Hematopoietic multipotent progenitor cell treated with erythropoietin and hydrocortisone succinate and interleukin-3 and kit ligand, for 17 days (in vitro differentiated cells): ENCODE measurements around the gene TTC9B.
A peak's percentile ranks its signal among the peaks of the same experiment; 100 is the strongest.
"Not testable (repeated sequence)": the region's sequence is repeated elsewhere in the genome, so short reads cannot be mapped to it uniquely, and the experiment has no call there.

Source experiments
- DNase-seq: peaks from one replicate; pipeline ENCODE4 v3.0.0-alpha.2; 2015; ENCODE audit warnings: low spot score

Gene TTC9B

GRCh38 chr19:40232949-40233810 is 15.0 kb upstream of the TTC9B start:
- DNase-seq: no peak

DNA sequence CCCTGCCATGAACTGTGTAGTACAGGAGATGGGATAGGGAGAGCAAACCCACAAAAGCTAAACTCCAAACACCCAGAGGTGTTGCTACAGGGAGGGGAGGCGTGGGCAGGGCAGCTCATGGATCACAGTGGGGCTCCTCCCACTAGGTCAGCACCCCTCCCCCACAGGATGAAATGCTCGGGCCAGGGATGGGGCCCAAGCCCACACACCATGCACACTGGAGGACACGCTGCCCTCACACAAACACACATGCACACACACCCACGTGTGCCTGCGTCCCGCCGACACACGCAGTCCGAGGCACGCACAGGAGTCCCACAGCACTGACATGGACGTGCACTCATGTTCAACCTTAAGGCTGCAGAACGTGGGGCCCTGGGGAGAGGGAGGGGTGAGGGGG is 14.3 kb upstream of the TTC9B start:
- DNase-seq: no peak

GRCh38 chr19:40231544-40232424 is 13.6 kb upstream of the TTC9B start:
- DNase-seq: no peak

- DNase-seq: no peak
Measured at GRCh38 chr19:40231057-40231456, 12.9 kb upstream of the TTC9B start.

GRCh38 chr19:40229926-40230417 is 11.8 kb upstream of the TTC9B start:
- DNase-seq: no peak

- no peak for DNase-seq
Measured at GRCh38 chr19:40229484-40229883, 11.3 kb upstream of the TTC9B start.

GRCh38 chr19:40228863-40229262 is 10.7 kb upstream of the TTC9B start:
- DNase-seq: no peak

DNA sequence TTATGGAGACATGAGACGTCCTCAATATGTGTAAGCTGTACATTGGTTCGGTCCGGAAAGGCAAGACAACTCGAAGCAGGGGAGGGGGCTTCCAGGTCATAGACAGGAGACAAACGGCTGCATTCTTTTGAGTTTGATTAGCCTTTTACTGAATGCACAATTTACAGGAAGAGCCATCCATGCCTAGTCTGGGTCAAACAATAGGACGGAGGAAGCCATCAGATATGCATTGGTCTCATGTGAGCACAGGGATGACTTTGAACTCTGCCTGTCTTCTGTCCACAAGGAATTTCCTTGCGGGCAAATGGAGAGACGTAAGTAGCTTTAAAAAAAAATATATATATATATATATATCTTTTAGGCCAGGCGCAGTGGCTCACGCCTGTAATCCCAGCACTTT is 10.2 kb upstream of the TTC9B start:
- no peak for DNase-seq

GRCh38 chr19:40225440-40226305 is 7.5 kb upstream of the TTC9B start:
- no peak for DNase-seq

DNA sequence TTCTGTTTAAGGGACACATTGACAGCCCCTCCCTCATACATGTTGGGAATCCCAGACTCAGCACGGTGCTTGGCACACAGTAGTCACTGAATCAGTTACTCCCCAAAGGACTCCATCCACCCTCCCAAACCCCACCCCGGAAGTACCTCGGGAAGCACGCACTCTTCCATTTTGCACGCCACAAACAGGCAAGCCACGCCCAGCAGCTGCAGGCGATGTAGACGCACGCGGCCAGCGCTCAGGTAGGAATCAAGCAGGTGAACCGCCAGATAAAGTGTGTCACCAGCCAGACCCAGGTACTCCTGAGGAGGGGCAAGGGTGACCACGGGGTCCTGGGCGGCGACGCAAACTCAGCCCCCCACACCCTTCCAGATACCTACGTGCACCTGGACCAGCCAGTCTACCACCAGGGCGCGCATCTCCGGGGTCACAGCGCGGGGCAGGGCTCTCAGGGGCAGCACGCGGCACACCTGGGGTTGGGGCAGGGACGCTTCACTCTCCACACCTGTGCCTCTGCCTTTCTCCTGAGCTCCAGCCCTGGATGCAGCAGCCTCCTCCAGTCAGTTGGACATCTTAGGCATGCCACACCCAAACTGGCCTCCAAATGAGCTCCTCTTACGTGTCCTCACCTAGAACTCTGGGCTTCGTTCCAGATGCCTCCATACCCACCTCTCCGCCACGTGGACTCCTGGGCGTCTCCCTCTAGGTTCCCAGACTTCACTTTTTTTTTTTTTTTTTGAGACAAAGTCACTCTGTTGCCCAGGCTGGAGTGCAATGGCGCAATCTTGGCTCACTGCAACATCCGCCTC is 6.4 kb upstream of the TTC9B start:
- no peak for DNase-seq

GRCh38 chr19:40223135-40223822 is 5.1 kb upstream of the TTC9B start:
- no peak for DNase-seq

DNA sequence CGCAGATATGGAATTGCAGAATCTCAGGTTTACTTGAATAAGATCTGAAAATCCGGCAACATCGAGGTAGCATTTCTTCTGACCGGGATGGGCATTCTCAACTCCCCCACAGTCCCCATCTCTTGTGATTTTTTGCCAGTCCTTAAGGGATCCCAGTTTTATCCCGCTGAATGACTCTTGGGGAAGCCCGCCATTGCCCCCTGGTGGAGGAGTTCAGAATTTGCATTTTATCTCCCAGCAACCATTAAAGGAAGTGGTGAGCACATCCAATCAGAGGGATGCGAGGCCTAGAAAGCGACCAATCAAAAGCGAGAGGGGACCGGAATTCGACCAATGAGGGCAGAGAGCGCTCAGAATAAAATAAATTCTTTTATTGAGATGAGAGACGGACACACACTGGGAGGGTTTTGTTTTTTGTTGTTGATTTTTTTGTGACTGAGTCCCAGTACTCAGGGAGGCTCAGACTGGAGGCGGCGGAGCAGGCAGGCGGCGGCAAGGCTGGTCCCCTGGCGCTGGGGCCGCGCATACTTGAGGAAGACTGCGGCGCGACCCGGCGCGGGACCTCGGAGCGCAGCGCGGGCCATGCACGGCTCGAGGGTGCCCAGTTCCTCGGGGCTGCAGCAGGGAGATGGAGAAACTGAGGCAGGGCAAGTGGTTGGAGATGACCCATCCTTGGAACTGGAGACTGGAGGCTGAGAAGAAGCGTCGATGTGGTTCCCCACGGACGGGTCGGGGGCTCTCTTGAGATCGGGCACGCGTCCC is 3.9 kb upstream of the TTC9B start:
- peak; percentile 85 for DNase-seq

DNA sequence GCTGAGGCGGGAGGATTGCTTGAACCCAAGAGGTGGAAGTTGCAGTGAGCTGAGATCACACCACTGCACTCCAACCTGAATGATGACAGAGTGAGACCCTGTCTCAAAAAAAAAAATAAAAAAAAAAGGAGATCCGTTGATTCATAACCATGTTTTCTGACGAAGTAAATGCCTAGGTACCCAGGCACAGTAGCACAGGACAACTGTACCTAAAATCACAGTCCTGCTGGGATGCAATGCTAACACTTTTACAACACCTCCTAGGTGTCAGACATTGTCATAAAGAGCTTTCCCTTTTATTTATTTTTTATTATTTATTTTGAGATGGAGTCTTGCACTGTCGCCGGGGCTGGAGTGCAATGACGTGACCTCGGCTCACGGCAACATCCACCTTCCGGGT is 2.5 kb upstream of the TTC9B start:
- no peak for DNase-seq

DNA sequence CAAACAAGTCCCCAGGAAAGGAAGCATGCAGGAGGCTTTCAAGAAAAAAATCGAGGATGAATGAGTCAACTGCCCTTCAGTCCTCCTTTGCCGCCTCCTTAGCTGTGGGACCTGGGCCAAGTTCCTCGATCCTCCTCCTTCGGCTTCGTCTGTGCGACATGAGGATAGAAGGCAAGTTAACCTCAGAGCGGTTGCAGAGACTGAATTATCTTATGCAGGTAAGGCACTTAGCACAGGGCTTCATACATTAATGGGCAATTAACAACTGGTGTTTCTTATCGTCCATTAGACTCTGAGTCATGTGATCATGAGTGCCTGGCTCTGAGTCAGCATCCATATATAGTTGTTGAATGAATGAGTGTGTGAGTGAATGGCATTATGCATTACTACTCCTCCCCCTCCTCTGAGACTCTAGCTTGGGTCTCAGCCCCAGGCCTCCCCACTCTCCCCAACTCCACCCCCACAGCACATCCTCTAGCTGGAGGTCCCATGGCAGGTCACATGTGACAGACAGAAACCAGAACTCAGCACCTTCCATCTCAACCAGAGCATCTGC is 1.6 kb upstream of the TTC9B start:
- peak; percentile 46 for DNase-seq

DNA sequence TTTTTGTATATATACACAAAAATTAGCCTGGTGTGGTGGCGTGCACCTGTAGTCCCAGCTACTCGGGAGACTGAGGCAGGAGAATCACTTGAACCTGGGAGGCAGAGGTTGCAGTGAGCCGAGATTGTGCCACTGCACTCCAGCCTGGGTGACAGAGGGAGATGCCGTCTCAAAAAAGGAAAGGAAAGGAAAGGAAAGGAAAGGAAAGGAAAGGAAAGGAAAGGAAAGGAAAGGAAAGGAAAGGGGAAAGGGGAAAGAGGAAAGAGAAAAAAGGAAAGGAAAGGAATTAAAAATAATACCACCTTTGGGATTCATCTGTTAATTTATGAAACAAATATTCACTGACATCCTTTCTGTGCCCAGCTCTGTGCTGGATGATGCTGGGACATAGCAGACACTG is 845 bp upstream of the TTC9B start:
- DNase-seq: not testable (repeated sequence)

DNA sequence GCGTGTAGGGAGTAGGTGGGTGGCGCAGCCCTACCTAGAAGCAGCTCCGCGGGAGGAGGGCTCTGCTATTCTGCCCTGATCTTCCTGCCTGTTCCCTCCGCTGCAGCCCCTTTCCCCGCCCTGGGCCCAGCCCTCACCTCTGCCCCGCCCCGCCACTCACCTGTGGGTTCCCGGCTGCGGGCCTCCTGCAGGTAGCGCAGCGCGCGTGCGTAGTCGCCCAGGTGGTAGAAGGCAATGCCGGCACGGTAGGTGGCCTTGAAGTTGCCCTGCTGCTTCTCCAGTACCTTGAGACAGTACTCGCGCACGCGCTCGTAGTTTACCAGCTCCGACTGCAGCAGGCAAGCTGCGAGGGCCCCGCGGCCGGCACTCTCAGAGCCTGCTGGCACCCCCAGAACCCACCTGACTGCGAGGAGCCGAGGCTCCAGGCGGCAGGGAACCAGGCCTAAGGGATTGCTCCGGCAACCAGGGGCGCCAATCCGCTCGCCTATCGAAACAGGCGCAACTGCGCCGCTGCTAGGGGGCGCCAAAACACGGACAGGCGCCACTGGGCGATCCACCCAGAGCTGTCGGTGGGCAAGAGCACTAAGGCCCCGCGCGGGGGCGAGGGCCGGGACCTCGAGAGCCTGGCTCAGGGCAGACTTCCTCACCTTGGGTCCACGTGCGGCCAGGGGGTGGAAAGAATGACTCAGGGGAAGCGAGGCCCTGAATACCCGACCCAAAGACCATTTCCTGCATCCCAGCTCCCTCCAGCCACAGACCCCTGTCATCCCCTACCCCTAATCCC is 965 bp downstream of the TTC9B start:
- peak; percentile 21 for DNase-seq

GRCh38 chr19:40216777-40217026 is 1.5 kb downstream of the TTC9B start:
- DNase-seq: no peak

DNA sequence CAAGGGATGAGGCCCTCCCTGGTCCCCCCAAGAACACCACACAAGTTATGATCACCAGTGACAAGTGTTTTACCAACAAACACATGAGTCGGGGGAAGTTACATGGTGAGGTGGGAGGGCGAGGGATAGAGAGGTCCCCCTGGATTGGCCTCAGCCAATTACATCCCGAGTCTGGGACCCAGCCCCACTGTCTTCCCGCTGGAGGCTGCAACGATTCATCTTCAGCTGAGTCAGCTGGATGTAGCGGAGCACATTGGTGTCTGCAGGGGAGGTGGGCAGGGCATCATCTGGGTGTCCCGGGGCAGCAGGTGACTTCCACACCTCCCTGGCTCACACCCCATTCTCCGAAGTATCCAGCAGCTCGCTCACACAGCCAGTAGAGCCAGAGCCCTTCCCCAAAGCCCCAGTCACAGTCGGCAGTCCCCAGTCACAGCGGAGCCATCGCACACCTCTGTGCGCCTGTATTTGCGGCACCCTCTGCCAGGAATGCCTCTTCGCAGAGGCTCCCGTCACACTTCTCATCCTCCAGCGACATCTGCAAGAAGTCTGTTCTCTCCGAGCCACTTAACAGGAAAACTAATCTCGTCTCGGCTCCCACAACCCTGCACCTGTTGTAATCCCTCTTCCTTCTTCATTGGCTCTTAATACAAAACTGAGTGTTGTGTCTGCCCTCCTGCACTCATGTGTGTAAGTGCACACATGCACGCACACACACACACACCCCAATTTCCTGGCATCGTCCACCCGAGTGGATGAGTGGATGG is 2.0 kb downstream of the TTC9B start:
- DNase-seq: no peak
